Upper lobe of right lung (tissue), 1 donor: ENCODE results near the gene LUC7L3. TPM values are rescaled to one million over a fixed set of nuclear protein-coding genes. Genes with fewer than 3 reads are reported as not detected.

ENCODE experiments used
- ATAC-seq: fragments of 200-7000 bp; cut with Tn5 transposase; one replicate; pipeline ENCODE4 v1.9.1; 2020; ENCODE audit warnings: mild to moderate bottlenecking, moderate library complexity
- DNase-seq: peaks from one replicate; pipeline ENCODE4 v3.0.0-alpha.2; 2020
- H3K27ac ChIP-seq: fragments of 200-600 bp; one replicate; pipeline ENCODE4 v1.8.0; 2022
- H3K27me3 ChIP-seq: fragments of 200-600 bp; one replicate; pipeline ENCODE4 v1.8.0; 2022; ENCODE audit warnings: mild to moderate bottlenecking
- H3K36me3 ChIP-seq: fragments of 200-600 bp; one replicate; pipeline ENCODE4 v1.8.0; 2022
- H3K4me1 ChIP-seq: fragments of 200-600 bp; one replicate; pipeline ENCODE4 v1.8.0; 2022
- H3K4me3 ChIP-seq: fragments of 200-600 bp; one replicate; pipeline ENCODE4 v1.8.0; 2022; ENCODE audit warnings: mild to moderate bottlenecking
- H3K9me3 ChIP-seq: fragments of 200-600 bp; one replicate; pipeline ENCODE4 v1.8.0; 2022
- intact Hi-C: fragments of 100-400 bp; cut with DNase I; formaldehyde crosslinking; loops from one replicate; pipeline ENCODE4 v1.11.0; 2022
- total RNA-seq: library from RNA; stranded (reverse); fragmentation: NEBNext Ultra II Directional; extraction: Animal tissue kit (Norgen Biotek cat#: 25700); gene quantifications from one replicate; pipeline ENCODE4 v1.2.1, GENCODE V29; 2021
- TF ChIP-seq, protein P1 (sequence below): fragments of 200-600 bp; IDR thresholded peaks from one replicate; pipeline ENCODE4 v1.8.0; 2022; ENCODE audit warnings: antibody characterized with exemption
- donor health status: DM: no; HTN: yes; CAD: no; lungs with severe emphysema.

LUC7L3 gene
- total RNA-seq, 1 donor from 2014 or later, result 105 TPM

GRCh38 chr17:50728881-50729765 lies 9.7 kb downstream of the LUC7L3 start:
- ATAC-seq, result no peak
- no peak overlapping the region for H3K4me3 ChIP-seq
- H3K27ac ChIP-seq, result no peak overlapping the region
- H3K36me3 ChIP-seq, result no peaks in the 10 kb centered on the region
- peaks cover 60% of the 10 kb centered on the region for H3K4me1 ChIP-seq
- intact Hi-C loops, result no loop called here
- H3K27me3 ChIP-seq, result no peaks in the 10 kb centered on the region
- DNase-seq, result no peak
- TF ChIP-seq, protein P1, sequence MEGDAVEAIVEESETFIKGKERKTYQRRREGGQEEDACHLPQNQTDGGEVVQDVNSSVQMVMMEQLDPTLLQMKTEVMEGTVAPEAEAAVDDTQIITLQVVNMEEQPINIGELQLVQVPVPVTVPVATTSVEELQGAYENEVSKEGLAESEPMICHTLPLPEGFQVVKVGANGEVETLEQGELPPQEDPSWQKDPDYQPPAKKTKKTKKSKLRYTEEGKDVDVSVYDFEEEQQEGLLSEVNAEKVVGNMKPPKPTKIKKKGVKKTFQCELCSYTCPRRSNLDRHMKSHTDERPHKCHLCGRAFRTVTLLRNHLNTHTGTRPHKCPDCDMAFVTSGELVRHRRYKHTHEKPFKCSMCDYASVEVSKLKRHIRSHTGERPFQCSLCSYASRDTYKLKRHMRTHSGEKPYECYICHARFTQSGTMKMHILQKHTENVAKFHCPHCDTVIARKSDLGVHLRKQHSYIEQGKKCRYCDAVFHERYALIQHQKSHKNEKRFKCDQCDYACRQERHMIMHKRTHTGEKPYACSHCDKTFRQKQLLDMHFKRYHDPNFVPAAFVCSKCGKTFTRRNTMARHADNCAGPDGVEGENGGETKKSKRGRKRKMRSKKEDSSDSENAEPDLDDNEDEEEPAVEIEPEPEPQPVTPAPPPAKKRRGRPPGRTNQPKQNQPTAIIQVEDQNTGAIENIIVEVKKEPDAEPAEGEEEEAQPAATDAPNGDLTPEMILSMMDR, result no peak
- H3K9me3 ChIP-seq, result no peaks in the 10 kb centered on the region

DNA sequence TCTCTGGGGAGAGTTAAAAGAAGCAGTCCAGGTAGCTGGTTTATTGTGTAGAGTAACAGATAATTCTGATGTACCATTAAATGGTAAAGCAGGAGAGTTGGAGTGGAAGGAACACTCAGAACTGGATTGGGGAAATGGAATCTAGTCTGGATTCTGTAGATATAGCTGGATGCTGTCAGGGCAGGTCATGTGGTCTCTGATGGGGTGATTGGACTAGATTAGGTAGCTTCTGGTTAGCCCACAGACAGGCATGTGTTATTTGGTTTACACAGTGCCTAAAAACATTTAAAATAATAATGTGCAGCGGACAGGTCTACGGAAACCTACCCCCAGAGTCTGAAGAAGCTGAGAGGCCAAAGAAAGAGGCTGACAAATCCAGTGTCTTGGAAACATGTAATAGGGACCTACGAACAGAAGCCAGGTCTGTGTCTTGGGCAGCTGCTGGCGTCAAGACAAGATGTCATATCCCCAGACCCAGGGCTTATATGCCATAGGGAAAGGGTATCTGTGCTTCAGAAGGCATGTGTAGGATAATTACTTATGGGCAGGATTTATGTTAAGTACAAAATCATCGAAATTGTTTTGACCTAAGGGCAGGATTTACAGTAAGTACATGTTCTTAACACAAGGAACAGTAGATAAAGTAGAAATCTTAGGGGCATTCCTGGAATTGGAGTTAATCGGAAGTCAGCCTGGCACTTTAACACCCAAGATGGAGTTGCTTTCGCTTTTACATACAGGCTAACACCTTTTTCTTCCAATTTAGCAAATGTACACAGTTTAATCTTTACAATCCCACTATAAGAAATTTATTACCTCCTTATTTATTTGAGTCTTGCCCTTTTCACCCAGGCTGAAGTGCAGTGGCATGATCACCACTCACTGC lies 12.4 kb downstream of the LUC7L3 start:
- intact Hi-C loops, result no loop called here
- Histone ChIP-seq H3K4me3 (no peak overlapping the region), H3K9me3 (no peaks in the 10 kb centered on the region), H3K36me3 (no peaks in the 10 kb centered on the region), H3K4me1 (peaks cover 54% of the 10 kb centered on the region), H3K27ac (no peak overlapping the region), H3K27me3 (no peaks in the 10 kb centered on the region)
- TF ChIP-seq, protein P1, result no peak
- no peak for ATAC-seq
- no peak for DNase-seq

- Histone ChIP-seq H3K4me1 (peaks cover 32% of the 10 kb centered on the region), H3K9me3 (no peaks in the 10 kb centered on the region), H3K27me3 (no peaks in the 10 kb centered on the region), H3K36me3 (peaks cover 30% of the 10 kb centered on the region), H3K4me3 (no peak overlapping the region), H3K27ac (no peak overlapping the region)
- TF ChIP-seq, protein P1, result no peak
- intact Hi-C loops, result no loop called here
- ATAC-seq, result no peak
- DNase-seq, result no peak
These were observed 15.9 kb downstream of the LUC7L3 start for GRCh38 chr17:50735287-50735686.

- Histone ChIP-seq H3K36me3 (peaks cover 49% of the 10 kb centered on the region), H3K27me3 (no peaks in the 10 kb centered on the region), H3K4me3 (no peak overlapping the region), H3K4me1 (peaks cover 13% of the 10 kb centered on the region), H3K27ac (no peak overlapping the region), H3K9me3 (no peaks in the 10 kb centered on the region)
- TF ChIP-seq, protein P1, result no peak
- DNase-seq (no peak), ATAC-seq (no peak)
- intact Hi-C loops, result no loop called here
These were observed 17.8 kb downstream of the LUC7L3 start for GRCh38 chr17:50737118-50737698.

DNA sequence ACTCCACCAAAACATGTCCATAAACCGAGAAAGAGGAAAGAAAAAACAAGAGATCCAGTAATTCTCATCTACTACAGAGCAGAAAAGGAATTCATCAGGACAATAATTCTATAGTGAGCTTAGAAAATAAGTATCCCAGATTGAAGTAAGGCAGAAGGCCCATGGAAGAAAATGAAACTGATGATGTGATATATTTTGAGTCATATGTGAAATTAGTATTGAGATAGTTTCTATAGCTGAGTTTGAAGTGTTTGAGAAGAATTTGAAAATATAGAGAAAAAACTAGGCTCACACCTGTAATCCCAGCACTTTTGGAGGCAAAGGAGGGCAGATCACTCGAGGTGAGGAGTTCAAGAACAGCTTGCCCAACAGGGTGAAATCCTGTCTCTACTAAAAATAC lies 19.7 kb downstream of the LUC7L3 start:
- TF ChIP-seq, protein P1, result no peak
- Histone ChIP-seq H3K9me3 (no peaks in the 10 kb centered on the region), H3K27me3 (no peaks in the 10 kb centered on the region), H3K4me3 (no peak overlapping the region), H3K4me1 (peaks cover 8% of the 10 kb centered on the region), H3K36me3 (peaks cover 68% of the 10 kb centered on the region), H3K27ac (no peak overlapping the region)
- ATAC-seq (no peak), DNase-seq (no peak)
- intact Hi-C loops, result no loop called here
